ENCODE data around the gene NAGA.

NAGA gene

DNA sequence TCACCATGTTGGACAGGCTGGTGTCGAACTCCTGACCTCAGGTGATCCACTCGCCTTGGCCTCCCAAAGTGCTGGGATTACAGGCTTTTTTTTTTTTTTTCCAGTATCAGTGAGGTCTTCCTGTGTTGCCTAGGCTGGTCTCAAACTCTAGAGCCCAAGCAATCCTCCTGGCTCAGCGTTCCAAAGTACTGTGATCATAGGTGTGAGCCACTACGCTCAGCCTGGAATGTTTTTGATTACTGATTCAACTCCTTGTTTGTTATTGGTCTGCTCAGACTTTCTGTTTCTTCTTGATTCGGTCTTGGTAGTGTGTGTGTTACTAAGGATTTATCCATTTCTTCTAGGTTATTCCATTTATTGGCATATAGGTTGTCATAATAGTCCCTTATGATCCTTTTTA lies 31.3 kb downstream of the NAGA start:
- no peak for DNase-seq (ENCODE audit: low spot score)

GRCh38 chr22:42035256-42035655 lies 35.4 kb downstream of the NAGA start:
- no peak for DNase-seq (ENCODE audit: low spot score)

GRCh38 chr22:42033263-42034181 lies 37.1 kb downstream of the NAGA start:
- no peak for DNase-seq (ENCODE audit: low spot score)

DNA sequence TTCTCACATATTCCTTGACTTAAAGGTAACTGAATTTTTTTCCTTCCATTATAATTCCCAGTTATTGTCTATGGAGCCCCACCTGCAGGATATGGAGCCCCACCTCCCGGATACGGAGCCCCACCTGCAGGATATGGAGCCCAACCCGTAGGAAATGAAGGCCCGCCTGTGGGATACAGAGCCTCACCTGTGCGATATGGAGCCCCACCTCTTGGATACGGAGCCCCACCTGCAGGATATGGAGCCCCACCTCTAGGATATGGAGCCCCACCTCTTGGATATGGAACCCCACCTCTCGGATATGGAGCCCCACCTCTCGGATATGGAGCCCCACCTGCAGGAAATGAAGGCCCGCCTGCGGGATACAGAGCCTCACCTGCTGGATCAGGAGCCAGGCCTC lies 43.9 kb downstream of the NAGA start:
- no peak for DNase-seq (ENCODE audit: low spot score)

DNA sequence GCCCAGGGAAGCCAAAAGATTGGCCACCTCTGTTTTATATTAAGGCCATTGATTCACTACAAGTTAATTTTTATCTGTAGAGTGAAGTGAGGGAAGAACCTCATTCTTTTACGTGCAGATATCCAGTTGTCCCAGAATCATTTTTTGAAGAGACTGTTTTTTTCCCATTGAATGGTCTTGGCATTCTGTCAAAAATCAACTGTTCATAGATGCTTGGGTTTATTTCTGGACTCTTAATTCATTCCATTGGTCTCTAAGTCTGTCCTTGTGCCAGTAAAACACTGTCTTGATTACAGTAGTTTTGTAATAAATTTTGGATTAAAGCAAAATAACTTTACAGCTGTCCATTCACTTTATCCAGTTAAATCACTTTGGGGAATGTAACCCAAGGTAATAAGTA lies 45.2 kb downstream of the NAGA start:
- no peak for DNase-seq (ENCODE audit: low spot score)

DNA sequence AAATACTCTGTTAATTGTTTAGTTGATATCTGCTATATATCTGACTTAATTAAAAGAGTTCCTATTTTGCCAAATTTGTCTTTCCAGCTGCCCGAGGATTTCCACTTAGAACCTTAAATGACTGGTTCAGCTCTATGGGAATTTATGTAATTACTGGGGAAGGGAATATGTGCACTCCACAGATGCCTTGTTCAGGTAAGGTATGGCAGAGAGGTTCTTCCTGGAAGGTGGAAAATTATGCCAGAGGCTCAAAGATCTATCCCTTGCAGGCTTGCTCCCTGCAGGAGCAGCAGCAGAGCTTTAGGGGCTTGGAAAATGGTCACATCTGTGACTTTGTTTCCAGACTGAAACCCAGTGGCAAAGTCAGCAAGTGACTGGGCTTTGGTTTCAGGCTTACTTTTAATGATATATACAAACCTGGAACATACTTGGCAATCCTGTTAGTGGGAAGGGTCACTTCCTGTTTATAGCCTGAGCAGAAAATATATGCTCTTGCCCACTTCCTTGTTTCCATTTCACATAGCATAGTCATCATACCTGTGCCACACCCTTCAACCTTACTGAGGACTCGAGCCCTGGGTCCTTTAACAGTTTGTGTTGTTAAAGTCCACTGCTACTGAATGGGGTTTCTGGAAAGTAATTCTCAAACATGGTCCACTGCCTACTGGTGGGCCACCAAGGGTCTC lies 48.3 kb downstream of the NAGA start:
- no peak for DNase-seq (ENCODE audit: low spot score)

DNA sequence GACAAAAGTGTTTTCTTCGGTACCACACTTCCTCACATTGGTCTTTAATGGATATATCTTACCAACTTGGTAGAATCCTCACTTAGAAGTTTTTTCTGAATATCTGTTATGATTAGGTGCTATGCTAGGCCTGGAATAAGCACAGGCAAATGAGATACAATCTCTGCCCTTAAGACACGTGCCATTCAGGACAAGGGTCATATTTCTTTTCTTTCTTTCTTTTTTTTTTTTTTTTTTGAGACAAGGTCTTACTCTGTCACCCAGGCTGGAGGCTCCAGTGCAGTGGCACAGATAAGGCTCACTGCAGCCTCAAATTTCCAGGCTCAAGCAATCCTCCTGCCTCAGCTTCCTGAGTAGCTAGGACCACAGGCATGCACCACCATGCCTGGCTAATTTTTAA lies 49.0 kb downstream of the NAGA start:
- DNase-seq (ENCODE audit: low spot score): no peak

DNA sequence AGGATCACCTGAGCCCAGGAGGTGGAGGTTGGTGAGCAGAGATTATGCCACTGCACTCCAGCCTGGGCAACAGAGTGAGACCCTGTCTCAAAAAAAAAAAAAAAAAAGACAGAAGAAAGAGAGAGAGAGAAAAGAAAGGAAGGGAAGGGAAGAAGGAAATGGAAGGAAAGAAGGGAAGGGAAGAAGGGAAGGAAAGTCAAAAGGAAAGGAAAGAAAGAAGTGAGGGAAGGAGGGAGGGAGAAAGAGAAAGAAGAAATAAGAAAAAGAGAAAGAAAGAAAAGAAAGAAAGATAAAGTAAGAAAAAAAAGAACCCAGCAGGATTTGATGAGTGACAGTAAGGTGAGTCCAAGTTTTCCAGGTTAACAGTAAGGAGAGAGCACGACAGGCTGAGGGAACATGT lies 52.4 kb downstream of the NAGA start:
- DNase-seq (ENCODE audit: low spot score): no peak

- DNase-seq (ENCODE audit: low spot score): no peak
Observed at GRCh38 chr22:42016111-42016510, 54.5 kb downstream of the NAGA start.

- no peak for DNase-seq (ENCODE audit: low spot score)
Observed at GRCh38 chr22:42013385-42013784, 57.2 kb downstream of the NAGA start.

DNA sequence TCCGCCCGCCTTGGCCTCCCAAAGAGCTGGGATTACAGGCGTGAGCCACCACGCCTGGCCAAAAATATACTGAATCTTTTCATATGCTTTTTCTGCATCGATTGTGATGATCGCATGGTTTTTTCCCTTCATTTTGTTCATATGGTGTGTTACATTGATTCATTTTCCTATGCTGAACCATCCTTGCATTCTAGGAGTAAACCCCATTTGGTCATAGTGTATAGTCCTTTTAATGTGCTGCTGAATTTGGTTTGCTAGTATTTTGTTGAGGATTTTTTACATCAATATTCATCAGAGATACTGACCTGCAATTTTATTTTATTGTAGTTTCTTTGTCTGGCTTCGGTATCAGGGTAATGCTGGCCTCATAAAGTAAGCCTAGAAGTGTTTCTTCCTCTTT lies 59.8 kb downstream of the NAGA start:
- DNase-seq (ENCODE audit: low spot score): no peak

Measured in iPS-NIHi11 (cell line).